ENCODE results near the gene CPNE5.

GRCh38 chr6:36740818-36741179, 98.4 kb downstream of the CPNE5 start:
- TF ChIP-seq CTCF (IDR thresholded peaks at IDR 0.05) (no peak), POLR2A (IDR thresholded peaks at IDR 0.05) (no peak)
